ENCODE results near the gene SCAPER.
A peak's percentile ranks its signal among the peaks of the same experiment; 100 is the strongest.
"Not testable (repeated sequence)": the region's sequence is repeated elsewhere in the genome, so short reads cannot be mapped to it uniquely, and the experiment has no call there.

SCAPER gene

DNA sequence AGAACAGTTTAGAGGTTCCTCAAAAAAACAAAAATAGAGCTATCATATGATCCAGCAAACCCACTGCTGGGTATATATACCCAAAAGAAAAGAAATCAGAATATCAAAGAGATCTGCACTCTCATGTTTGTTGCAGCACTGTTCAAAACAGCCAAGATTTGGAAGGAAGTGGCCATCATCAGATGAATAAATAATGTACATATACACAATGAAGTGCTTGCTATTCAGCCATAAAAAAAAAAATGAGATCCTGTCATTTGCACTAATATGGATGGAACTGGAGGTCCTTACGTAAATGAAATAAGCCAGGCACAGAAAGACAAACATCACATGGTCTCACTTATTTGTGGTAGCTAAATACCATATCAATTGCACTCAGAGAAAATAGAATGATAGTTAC lies 58.4 kb downstream of the SCAPER start:
- FAIRE-seq, result no peak

DNA sequence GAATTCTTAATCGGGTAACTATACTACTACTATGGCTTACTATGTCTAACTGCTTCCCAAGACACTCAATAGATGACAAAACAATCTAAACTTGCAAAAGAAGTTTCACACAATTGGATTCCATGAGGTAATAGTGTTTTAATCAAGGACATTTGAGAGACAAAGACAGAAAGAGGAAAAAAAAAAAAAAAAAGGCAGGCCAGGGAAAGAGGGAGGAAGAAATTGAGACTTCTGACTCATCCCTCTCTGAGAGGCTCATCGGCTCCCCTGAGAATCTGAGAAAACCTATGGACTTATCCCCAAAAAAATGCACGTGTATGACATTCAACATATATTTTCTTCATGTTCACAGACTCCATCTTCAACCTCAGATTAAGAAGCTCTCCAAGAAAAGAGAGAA lies 61.0 kb downstream of the SCAPER start:
- no peak for FAIRE-seq

DNA sequence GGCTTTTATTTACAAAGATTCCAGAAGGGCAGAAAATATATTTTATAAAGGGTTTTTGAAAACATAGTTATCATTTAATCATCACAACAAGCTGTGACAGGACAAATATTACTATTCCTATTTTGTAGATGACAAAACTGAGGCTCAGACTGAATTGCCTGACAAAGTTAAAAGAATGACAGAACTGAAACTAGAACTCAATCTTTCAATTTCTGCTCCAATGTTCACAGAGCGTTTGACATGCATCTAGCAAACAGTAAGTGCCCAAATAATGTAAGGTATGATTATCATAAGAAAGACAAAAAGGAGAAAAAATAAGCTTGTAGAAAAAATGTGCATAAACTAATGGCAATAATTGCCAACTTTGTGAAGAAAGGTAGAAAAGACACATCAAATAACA lies 61.9 kb downstream of the SCAPER start:
- no peak for FAIRE-seq

DNA sequence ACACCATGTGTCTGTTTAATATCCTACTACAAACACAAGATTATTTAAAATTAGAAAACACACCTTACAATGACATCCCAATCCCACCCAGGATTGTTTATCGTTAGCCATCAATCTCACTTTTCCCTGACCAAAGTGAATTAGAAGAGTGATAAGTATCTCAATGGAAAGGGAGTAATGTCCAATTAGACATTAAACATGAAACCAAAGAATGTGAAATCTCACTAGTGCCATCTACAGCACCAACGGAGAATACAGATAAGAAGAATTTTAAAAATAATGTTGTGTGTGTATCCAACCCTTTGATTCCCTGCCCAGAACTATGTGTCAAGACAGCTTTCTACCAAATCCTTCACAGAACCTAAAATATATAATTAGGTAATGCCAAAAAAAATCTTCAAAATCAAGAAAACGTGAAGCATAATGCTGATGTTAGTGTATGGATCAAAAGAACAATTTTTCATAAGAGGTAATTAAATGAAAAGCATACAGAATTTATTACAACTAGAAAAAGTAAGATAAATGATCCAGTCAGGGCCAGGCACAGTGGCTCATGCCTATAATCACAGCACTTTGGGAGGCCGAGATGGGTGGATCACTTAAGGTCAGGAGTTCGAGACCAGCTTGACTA lies 64.2 kb downstream of the SCAPER start:
- FAIRE-seq, result peak; percentile 60

DNA sequence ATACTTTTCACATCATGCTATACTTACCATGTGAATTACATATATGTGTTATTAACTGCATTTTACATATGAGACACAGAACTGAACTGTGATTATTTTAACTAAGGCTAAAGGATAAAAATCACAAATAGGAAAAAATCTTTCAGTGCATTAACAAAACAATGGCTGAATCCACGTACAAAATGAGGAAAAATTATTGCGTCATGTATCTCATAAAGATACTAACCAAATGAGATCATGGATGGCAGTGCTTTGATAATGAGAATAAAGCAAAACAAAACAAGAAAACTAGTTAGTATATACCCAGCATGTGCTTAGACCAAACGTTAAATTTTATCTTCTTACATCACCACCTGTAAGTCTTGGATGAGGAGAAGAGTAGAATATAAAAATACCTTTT lies 66.0 kb downstream of the SCAPER start:
- no peak for FAIRE-seq

DNA sequence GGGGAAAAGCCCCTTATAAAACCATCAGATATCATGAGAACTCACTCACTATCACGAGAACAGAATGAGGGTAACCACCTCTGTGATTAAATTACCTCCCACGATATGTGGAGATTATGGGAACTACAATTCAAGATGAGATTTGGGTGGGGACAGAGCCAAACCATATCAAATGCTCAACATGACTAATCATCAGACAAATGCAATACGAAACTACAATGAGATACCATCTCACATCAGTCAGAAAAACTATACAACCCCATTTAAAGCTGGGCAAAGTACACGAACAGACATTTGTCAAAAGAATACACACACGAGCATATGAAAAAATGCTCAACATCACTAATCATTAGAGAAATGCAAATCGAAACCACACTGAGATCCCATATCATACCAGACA lies 67.7 kb downstream of the SCAPER start:
- no peak for FAIRE-seq

DNA sequence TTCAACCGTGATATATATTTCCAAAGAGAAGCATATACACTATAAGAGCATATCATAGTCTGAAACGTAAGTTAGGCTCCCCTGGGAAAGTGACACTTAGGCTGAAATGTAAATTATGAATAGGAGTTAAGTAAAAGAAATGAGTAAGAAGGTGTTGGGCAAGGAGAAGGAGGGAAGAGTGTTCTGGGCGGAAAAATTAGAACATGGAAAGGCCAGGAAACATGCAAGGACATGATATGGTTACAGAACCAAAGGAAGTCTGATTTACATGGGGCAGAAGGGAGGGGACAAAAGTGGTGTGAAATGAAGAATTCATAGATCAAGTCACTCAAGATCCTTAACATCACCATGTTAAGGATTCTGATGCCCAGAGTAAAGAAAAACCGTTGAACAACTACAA lies 75.2 kb downstream of the SCAPER start:
- no peak for FAIRE-seq

DNA sequence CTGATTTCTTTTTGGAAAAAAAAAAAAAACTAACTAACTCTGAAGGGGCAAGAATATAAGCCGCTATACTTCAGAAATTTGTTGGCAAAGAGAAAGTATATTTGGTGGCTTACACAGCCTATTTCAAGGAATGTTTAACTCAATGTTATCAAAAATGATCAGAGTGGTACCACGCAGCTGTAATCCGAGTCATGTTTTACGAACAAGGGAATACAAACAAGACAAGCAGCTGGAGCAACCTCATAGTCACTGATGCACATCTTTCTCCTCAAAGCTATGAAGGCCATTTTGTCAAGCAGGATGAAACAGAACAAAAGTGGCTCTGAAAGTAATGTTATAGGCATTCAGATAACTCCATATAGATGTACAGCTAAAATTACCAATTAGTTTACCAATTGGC lies 81.2 kb downstream of the SCAPER start:
- FAIRE-seq, result no peak

DNA sequence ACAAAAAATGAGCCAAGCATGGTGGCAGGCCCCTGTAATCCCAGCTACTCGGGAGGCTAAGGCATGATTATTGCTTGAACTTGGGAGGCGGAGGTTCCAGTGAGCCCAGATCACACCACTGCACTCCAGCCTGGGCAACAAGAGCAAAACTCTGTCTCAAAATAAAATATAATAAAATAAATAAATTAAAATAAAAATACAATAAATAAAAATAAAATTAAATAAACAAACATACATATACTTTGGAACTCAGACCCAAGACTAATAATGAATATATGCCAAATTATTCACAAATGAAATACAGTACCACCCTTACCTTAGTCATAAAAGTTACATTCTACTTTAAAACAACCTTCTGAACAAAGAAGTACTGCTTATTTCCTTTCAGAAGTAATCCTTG lies 81.8 kb downstream of the SCAPER start:
- no peak for FAIRE-seq

DNA sequence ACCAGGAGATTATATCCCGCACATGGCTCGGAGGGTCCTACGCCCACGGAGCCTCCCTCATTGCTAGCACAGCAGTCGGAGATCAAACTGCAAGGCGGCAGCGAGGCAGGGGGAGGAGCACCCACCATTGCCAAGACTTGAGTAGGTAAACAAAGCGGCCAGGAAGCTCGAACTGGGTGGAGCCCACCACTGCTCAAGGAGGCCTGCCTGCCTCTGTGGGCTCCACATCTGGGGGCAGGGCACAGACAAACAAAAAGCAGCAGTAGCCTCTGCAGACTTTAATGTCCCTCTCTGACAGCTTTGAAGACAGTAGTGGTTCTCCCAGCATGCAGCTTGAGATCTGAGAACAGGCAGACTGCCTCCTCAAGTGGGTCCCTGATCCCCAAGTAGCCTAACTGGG lies 86.2 kb downstream of the SCAPER start:
- not testable (repeated sequence) for FAIRE-seq

DNA sequence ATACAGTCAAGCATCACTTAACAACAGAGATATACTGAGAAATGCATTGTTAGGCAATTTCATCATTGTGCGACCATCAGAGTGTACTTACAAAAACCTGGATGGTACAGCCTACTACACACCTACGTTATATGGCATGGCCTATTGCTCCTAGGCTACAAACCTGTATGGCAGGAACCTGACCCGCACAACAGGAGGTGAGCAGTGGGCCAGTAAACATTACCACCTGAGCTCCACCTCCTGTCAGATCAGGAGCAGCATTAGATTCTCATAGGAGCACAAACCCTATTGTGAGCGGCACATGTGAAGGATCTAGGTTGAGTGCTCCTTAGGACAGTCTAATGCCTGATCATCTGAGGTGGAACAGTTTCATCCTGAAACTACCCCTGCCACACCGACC lies 89.7 kb downstream of the SCAPER start:
- FAIRE-seq, result no peak

DNA sequence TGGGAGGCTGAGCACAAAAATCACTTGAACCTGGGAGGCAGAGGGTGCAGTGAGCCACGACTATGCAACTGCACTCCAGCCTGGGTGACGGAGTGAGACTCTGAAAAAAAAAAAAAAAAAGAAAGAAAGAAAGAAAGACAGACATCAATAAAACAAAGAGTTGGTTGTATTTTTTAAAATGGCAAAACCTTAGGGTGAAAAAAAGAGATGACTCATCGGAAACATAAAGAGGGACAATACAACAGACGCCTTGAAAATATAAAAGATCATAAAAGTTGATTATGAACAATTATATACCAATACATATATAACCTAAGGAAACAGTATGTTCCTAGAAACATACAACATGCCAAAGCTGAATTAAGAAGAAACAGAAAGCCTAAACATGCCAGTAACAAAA lies 92.8 kb downstream of the SCAPER start:
- no peak for FAIRE-seq

DNA sequence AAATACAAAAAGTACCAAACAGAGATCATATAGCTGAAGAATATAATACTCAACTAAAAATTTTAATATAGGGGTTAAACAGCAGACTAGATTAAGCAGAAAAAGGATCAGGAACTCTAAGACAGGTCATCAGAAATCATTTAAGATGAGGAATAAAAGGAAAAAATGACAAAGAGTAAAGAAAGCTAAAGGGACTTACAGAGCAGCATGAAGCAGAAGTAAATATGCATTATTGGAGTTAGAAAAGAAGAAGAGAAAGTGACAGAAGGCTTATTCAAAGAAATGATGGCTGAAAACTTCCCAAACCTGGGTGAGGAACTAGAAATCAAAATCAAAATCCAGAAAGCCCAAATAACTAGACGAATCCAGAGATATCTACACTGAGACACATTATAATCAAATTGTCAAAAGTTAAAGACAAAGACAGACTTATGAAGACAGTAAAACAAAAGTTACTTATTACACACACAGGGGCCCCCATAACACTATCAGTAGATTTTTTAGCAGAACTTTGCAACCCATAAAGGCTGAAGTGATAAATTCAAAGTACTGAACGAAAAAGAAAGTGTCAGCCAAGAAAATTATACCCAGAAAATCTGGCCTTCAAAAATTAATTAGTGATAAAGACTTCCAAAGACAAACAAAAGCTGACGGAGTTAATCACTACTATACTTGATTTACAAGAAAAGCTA lies 95.6 kb downstream of the SCAPER start:
- no peak for FAIRE-seq

DNA sequence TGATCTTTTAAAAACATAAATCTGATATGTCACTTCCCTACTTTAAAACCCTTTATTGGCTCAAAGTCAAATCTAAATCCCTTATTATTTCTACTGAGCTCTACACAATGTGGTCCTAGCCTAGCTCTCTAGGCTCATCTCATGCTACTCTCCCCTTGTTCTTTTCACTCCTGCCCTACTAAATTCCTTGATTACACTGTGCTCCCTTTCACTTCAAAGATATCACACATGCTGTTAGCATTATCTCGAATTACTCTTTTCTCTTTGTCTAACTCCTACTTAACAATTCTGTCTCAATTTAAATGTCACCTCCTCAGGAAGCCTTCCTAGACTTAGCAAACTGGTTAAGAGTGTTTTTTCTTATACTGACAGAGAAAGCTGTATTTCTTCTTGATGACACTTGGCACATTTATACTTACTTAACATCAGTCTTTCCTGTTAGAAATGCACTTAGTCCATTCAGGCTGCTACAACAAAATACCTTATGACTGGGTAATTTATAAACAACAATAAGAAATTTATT lies 102.0 kb downstream of the SCAPER start:
- no peak for FAIRE-seq

DNA sequence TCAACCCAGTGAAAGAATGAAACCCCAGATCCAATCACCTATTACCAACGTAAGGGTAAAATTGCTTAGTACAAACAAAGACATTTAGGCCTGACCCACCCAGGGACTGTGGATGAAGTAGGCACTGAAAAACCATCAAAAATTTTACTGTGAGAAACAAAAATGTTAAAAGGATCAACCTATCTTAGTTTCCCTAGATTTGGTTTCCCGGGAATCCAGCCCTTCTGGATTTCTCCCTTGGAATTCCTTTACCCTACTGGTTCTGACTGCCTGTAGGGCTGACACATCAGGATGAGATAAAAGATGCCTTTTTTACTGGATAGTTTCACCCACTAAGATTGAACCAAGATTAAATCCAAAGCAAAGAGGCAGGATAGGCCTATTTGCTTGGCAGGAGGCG lies 102.7 kb downstream of the SCAPER start:
- no peak for FAIRE-seq

DNA sequence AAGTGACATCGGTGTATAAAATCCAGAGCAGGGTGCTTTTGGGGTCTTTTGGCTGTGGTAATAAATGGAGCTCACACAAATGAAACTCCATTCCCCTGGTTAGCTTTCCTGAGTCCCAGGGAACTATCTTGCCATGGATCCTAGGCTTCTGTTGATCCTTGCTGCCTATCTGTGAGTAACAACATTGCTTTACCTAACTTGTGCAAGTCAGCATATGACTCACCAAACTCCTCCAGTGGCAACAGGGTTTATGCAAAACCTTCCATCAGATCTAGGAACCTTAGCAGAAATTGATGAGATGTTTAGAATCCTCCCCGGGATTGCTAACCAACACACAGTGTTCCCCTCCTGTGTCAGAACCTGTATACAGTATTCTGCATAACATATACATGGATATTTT lies 105.4 kb downstream of the SCAPER start:
- FAIRE-seq, result no peak

DNA sequence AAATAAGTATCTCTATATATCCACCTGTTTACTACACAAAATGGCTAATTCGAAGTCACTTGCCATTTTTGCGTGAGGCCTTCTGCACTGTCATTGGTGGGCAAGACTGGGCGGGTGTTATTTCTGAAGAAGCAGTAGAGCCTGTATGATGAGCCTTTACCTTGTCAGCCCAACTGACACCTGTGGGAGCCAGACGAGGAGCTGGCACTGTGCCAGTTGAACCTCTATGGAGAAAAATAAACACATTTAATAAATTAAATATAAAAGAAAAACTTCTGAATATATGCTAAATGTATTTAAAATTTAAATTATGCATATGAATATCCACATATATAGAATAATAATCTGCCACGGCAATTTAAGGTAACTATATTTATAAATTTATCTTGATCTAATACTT lies 109.9 kb downstream of the SCAPER start:
- no peak for FAIRE-seq

DNA sequence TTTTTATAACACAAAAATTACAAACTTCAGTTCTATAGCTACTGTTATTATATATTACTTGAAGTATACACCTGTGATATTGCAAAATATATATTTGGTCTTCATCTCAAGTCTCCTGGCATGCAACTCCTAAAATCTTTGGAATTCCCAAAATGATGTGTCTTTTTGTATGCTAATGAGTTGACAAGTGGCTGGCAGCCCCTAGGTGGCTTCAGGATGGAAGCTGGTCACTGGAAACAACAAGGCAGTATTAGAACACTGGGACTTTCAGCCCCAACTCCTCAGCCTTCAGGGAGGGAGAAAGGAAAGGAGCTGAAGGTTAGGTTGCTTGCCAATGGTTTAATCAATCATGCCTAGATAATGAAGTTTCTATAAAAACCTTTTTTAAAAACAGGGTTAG lies 112.0 kb downstream of the SCAPER start:
- no peak for FAIRE-seq

DNA sequence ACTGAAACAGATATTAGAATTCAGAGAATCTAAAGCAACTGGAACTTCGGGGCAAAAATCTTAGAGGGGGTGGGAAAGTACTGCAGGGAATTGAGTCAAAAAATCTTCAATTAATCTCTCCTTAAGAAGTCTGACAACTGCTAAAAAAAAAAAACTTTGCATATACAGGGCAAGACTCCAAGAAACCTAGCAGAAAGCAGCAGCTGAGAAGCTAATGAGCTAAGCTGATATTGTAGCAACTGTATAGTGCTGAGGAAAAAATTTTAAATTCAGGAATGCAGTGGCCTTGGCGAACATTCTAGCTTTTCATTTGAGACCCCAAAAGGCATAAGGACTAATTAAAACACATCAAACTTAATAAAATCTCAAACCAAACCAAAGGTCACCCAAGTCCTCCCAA lies 113.6 kb downstream of the SCAPER start:
- FAIRE-seq, result no peak

DNA sequence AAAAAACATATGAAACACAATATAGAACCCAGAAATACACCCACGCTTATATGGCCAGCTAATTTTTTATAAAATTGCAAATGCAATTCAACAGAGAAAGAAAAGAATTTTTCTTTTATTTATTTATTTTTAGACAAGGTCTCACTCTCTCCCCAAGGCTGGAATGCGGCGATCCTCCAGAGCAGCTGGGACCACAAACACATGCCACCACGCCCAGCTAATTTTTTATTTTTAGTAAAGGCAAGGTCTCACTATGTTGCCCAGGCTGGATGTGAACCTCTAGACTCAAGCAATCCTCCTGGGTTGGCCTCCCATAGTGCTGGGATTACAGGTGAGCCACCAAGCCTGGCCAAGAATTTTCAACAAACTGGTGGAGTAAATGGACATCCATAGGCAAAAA lies 117.9 kb downstream of the SCAPER start:
- no peak for FAIRE-seq

DNA sequence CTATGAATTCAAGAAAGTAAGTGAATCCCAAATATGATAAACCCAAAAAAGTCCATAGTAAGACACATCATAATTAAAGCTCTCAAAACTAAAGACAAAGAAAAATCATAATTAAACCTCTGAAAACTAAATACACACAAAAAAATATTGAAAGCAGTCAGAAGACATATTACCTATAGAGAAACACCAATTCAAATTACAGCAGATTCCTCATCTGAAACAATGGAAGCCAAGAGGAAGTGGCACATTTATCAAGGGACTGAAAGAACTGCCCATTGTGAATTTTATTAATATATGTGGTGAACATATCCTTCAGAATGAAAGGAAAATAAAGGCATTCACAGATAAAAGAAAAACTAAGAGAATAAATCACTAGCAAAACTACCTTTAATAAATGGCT lies 128.2 kb downstream of the SCAPER start:
- no peak for FAIRE-seq

DNA sequence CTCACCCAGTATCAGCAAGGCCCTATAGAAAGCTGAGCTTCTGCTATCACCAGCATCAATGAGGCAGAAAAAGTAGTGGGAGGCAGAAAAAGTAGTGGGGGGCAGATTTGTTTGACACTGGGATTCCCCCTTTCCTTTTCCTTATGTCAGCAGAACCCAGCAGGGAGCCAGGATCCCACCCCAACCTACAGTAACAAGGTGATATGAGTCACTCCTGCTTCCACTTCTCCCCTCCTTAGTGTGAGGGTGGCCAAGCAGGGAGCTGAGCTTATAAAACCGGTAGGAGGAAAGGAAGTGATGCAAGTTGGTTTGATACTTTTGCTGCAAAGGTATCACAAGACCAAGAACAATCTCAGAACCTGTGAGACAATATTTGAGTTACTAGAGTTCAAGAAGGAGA lies 128.7 kb downstream of the SCAPER start:
- no peak for FAIRE-seq

DNA sequence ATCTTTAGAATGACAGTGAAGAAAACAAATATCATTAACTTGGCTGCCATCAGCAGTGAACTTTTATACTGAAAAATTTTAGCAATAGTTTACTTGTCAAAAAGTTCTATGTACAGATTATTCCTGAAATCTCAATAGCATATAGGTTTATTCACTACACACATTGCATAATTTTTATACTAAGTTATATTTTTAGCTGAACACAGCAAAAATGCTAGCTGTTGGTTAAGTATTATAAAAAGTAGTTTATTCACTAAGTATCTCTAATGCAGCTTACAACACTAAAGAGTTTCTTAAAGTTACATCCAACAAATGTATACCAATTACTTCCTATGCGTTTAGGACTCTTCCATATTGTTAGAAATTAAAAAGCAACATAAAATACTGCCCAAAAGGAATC lies 131.9 kb downstream of the SCAPER start:
- no peak for FAIRE-seq

DNA sequence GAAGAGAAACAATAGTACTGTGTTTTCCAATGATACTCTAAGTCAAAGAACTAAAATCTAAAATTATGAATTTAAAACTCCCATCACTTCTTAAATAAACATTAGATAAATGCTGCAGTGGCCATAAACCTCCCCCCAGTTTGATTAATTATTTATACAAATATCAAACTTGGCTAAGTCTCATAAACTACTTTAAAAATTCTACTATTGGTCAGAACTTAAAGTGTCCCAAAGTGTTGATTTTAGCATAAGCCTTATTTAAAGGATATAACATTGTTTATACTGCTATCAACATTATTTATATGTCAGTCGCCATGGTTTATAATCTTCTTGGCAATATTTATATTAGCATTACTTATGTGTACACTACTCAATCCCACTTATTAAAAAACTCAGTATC lies 132.4 kb downstream of the SCAPER start:
- no peak for FAIRE-seq

DNA sequence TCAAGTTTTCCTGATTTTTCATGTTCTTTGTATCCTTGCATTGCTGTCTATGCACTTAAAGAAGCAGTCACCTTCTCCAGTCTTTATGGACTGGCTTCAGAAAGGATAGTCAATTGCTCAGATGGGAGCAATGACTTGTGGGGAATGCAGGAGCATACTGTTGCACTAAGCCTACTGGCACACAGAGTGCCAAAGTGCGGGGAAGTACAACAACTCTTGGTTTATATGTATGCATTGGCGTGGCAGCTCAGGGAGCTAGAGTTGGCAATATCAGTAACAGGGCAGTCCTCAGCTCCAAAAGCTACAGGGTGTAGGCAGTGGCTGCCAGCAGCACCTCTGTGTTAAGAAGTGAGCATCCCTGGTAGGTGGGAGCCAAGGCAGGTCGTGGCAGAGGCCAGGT lies 141.1 kb downstream of the SCAPER start:
- no peak for FAIRE-seq
